Fibroblast of upper back skin (primary cell): ENCODE data around the gene SORD.
"Not testable (repeated sequence)": the region's sequence is repeated elsewhere in the genome, so short reads cannot be mapped to it uniquely, and the experiment has no call there.

Experiments used
- DNase-seq: peaks from one replicate; pipeline ENCODE4 v3.0.0-alpha.2; 2013

SORD gene

DNA sequence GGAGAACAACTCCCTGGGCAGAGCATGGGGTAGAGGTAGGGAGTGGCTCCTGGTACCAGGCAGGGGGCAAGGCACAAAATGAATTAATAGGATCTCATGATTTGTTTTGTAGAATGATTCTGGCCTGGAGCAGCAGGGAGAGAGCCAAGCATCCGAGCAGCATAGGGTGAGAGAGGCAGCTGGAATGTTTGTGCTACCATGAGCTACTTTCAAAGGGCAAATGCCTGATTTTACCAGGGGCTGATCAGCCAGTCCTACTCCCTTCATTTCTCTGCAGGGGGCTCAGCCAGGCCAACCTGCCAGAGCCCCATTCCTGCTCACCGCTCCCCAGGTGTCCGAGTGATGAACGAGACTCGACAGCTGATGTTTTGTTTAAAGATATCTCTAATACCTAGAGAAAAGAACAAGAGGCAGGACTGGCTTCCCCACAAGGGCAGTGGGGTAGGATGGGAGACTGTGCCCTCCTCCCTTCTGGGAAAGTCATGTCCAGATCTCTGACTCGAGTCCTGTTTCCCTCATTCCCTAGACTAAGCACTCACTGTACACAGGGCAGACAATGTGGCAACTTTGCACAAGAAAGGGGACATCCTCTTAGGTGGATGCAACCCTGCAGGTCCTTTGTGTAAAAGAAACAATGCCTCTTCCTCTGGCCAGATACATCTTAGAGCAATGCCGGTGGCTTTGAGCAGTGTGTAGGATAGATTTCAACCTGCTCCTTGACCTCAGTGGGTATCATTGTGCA, 78.1 kb downstream of the SORD start:
- DNase-seq, result no peak

DNA sequence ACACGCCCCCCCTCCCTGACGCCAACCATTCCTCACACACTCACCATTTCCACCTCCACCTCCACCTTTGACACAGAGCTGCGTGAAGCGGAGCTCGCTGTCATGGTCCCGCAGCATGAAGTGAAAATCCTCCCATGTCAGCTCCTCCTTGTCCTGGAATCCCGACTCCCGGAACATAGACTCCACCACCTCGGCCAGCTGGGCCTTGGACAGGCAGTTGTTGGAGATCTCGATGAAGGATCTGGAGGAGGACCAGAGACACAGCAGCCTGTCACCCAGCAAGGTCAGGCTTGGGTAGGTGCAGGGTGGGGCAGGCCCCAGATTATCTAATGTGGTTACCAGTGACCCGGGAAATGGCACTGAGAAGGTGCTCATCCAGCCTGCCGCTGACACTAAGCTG, 78.8 kb downstream of the SORD start:
- DNase-seq, result no peak

DNA sequence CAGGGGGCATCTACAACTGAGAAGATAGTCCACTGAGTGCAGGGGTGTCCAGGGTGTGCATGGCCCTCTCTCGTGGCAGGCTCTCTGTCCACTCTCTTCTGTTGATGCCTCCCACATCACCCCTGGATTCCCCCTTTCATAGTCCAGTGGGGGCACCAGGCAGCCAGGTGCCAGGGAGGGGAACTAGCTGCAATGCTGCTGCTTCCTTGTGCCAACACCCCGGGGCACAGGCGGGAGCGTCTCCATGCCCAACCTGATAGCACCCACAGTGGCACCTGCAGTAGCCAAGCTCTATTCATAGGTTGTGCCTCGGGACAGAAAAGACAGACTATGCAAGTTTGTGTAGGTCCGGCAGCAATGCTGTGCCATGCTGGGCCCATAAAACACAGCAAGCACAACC, 79.2 kb downstream of the SORD start:
- DNase-seq, result no peak

DNA sequence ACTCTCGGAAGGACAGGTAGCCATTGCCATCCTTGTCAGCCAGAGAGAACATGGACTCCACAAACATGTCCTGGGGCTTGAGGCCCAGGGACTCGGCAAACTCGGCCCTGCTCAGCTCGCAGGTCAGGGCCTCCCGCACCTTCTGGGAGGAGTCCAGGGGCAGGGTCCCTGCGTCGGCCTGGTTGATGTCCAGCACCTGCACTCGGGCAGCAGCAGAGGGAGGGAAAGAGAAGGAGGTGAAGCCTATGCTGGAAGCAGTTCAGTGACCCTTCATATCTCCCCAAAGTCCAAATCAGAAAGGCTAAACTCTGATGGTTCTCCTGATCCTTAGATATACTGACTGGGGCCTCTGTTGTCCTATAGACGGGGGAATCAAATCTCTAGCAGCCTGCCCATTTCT, 81.2 kb downstream of the SORD start:
- DNase-seq, result not testable (repeated sequence)

DNA sequence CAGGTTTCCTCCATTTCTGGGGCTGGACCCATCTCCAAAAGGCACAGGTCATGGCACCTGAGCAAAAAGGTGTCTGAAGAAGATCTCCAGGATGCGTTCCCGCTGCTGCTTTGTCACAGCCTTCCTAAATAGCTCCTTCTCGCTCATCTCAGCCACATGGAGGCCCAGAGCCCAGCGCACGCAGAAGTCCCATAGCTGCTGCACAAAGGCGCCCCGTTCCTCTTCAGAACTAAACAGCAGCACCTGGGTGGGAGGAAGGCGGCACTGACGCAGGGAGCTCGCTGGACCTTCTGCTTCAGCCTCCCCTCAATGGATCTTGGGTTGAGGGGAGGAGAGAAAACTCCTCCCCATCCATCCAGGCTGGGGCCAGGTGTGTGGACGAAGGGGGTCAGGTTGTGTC, 82.6 kb downstream of the SORD start:
- no peak for DNase-seq

DNA sequence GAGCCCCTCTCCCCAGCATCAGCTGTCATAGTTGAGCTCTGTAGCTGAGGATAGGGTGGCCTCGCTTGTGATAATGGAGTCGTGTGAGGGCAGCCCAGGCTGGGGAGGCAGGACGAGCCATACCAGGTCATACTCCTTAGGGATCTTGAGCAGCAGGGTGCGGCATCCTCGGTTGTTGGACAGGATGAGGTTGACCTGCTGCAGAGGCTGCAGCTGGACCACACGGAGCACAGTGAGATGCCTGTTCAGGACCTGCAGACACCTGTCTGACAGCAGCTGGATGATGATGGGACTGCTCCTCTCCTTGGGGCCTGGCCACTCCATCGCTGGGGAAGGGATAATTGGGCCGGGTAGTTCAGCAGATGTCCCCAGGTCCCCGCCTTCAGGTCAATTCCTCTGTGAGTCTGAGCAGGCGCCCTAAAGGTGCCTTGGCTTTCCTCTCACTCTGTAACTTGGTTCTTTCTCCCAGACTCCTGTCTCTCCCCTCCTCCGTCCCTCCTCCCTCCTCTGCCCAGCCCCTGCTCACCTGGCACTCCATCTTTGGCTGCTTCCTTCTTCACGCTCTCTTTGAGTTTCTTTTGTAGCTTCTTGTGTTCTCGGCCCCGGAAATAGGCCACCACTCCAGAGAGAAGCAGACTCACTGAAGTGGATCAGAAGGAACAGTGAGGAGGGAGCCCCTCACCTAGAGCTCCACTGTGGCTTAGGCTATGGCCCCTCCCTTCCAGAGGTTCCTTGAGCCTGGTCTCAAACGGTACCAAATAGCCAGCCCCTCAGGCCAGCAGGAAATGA, 83.2 kb downstream of the SORD start:
- DNase-seq, result no peak

DNA sequence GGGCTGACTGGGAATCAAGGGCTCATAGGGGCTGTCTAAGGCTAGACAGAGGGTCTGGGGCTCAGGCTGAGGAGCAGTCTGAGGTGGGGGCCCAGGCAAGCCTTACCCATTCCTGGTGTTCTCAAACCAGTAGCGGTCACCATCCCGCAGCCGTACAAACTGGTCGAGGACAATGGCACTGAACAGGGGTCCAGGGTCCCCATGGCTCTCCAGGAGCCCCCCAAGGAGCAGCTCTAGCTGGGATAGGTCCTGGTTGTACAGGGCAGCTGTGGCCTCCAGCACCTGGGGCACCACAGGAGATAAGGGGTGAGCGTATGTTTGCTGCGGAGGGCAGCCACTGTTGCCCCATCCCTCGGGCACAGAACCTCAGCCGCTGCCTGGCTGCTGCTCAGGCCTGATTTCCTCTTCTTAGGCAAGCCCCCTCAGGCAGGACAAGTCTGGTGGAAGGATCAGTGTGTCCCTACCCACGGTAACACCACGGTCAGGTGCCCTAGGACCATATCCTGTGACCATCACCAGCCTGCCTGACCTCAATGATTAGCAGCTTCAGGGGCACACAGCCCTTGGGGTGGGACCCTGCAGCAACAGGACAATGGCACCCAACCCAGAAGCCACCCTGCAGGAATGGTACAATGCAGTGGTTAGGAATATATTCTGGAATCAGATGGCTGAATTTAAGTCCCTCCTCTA, 85.1 kb downstream of the SORD start:
- no peak for DNase-seq

DNA sequence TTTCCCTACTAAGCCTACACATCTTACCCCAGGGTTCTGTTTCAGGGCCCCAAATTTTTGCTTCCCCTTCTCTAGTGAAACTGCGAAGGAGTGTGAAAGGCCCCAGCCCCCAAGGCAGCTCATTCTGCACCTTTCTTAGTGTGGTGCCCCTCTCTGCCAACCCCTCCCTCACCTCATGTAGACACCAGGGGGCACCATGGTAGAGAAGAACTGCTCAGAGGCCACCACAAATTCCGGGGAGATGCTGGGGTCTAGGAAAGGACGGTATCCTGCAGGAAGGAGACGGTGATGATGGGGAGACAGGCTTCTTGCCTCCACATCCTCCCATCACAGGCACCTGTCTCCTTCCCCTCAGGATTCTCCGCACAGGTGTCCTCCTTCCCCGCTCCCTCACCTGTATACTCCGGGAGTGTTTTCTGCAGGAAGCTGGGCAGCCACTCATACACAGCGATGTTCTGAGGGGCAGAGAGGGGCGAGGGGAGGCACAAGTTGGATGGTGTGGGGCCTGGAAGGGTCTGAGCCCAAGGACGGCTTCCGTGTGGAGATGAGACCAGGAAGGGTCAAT, 87.3 kb downstream of the SORD start:
- DNase-seq, result no peak

DNA sequence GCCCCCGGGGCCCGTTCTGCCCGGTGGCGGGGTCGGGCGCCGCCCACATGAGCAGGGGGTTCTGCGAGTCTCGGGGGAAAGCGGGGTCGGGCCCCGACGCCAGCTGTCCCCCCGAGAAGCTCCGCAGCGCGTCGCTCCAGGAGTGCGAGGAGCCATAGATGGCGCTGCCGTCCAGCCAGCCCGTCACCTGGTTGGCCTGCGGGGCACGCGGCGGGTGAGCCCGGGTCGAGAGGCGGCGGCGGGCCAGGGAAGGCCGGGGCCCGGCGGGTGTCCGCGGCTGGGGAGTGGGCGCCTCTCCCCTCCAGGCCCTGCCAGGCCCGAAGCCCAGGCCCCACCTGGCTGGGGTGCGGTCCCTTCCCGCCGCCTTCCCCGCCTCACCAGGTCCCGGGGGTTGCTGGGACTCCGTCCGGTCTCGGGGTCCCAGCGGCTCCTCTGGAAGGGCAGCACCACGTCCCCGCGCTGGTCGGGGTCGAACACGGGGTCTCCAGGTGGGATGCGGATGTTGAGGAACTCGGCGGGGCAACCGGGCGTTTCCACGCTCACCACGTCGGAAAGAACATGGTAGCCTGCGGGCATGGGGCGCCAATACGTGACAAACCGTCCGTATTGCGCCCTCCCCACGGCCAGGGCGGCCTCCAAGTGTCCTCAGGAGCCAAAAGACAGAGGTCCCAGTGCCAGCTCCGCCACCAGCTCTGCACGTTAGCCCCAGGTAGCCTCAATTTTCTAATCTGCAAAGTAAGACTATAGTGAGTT, 88.6 kb downstream of the SORD start:
- no peak for DNase-seq

DNA sequence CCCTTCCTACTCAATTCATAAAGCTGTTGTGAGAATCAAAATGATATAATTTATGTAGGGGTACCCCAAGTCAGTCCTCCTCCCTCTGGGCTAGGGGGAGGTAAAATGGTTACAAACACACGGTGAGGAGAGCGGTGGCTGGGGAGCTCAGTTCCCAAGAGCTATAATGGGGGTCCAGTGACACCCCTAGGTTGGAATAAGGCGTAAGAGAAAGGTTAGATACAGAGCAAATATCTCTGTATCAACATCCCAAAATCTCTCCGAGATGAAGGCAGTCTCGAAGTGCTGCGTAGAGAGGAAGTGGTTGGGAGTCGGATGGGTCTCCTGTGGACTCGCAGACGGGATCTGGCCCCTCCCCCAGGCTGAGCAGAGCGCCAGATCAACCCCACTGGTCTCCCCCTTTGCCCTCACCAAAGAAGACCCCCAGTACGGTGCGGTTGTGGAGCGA, 89.2 kb downstream of the SORD start:
- no peak for DNase-seq

DNA sequence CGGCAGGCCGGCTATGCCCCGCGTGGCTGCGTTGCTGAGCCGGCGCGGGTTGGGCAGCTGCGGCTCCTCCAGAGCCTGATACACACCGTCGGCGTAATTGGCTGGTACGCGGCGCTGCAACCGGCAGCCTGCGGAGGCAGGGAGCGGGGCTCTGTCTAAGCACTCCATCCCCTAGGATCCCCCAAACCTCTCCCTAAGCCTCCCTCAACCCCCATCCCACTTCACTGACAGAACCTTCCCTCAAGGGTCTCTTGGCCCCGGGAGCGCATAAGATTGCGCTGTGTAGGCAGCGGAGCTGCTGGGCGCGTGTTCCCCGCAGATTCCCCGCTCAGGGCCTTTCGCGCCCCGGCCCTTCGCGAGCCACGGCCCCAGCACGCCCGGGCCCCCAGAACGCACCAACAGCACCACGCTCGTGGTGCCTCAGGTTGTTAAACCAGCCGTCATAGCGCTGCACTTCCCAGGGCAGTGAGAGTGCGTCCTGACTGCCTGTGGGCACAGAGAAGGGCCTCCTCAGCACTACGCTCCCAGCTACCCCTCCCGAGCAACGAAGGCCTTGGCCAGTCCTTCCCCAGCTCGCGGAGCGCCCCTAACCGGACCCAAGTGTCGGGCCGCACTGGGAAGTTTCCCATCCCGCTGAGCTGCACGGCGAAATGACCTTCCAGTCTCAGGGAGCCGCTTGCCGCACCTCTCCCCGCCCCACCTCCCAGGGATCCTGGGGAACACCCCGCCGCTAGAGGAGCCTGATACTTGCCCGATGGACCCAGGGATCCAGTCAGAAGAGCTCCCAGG, 89.8 kb downstream of the SORD start:
- no peak for DNase-seq

DNA sequence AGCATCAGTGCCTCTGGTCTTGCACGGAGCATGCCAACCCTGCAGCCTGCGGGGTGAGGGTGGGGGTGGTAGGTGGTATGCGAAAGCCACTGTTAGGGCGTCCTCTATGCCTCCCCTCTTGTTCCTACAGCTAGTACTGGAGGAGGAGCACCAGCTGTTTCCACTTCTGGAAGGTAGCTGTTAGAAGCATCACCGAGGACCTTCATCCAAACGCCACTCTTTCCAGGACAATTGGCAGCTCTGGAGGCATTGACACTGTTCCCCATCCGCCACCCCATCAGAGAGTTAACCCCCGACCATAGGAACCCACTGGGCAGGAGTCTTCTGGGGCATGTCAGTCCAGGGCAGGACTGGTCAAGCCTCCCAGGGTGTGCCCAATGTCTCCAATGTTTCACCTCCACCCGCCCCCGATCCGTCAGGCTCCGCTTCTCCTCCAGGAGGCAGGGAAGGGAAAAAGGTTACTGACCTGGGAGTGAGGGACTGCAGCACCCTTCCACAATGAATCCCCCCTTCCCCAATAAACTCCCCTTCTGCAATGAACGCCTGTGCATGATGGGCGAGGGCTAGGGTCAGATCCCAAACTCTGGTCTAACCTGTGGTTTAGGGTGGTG, 90.5 kb downstream of the SORD start:
- no peak for DNase-seq

DNA sequence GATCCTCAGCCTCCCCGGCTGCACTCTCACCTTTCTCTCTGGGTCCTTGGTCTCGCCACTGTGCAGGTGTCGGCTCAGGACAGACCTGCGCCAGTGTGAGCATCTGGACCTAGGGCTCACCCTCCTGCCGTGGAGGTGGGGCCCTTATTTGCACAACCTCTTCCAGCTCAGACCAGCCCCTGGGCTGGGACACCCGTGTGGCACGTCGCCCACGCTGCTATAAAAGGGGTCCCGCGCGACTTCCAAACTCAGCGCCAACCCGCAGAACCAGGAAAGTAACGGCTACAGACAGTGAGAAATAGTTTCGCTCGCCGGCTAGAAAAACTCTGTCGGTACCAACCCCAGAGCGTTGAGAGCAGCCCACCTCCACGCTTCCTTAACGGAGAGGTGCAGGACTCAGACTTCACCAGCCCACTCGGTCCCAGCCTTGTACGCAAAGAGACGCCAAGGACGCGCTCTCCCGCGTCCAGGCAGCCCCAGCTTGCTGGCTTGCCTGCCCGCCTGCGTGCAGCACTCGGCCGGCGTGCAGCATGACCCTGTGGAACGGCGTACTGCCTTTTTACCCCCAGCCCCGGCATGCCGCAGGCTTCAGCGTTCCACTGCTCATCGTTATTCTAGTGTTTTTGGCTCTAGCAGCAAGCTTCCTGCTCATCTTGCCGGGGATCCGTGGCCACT, 91.2 kb downstream of the SORD start, which contains the start of the genes DUOX2 and DUOXA2:
Gene DUOX2, minus strand, starts transcription at position 97 of the 675 bp plus-strand sequence. CDS start 761 bp downstream, outside the sequence.
Gene DUOXA2, plus strand, starts transcription at position 251 of the 675 bp plus-strand sequence. Its CDS starts 280 bp downstream, at position 531.
- DNase-seq, result no peak

DNA sequence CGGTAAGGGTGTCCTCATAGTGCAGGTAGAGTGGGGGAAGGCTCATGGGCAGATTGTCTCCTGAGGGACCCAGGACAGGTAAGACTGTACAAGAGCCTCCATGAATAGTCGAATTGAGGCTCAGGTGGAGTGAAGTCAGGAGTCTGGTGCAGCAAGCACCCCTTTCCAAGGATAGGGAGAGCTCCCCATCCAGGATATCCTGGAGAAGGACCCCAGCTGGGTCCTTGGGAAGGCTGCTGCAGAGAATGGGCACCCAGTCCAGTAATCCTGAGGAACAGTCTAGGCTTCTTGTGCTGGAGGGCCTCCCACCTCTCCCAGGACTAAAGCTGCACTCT, 91.7 kb downstream of the SORD start:
- DNase-seq, result no peak

DNA sequence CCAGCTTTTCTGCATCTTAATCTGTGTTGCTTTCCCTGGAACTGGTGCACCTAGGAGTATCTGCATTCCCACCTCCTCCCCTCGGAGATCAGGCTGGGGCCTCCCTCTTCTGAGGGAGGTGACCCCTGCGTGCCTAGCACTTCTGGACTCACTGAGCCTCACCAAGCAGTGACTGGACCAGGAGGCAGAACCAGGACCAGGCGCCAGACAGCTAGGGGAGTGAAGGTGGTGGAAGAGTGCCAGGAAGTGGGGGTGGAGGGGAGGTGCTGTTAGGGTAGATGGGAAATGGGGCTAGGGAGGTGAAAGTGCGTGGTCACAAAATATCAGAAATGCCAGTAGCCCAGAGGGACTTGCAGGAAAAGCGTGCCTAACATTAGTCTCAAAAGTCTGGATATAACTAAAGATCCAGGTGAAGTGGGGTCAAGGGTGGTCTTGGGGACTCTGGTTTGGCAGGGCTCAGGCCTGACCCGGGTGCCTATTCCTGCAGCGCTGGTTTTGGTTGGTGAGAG, 92.4 kb downstream of the SORD start:
- DNase-seq, result no peak

DNA sequence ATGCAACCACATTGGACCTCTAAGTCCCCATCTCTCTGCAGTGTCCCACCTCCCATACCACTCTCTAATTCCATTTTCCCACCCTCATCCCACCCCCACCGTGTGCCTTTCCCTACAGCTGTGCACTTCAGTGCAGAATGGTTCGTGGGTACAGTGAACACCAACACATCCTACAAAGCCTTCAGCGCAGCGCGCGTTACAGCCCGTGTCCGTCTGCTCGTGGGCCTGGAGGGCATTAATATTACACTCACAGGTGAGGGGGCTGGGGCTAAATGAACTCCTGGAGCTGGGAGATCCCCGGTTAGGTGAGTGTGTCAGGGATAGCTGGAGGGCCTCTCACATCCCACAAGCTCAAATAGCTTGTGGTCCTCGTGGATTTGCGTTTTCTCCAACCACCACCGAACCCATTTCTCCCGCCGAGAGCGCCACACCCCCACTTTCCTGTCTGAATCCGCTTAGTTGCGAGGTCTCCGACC, 93.0 kb downstream of the SORD start:
- no peak for DNase-seq

DNA sequence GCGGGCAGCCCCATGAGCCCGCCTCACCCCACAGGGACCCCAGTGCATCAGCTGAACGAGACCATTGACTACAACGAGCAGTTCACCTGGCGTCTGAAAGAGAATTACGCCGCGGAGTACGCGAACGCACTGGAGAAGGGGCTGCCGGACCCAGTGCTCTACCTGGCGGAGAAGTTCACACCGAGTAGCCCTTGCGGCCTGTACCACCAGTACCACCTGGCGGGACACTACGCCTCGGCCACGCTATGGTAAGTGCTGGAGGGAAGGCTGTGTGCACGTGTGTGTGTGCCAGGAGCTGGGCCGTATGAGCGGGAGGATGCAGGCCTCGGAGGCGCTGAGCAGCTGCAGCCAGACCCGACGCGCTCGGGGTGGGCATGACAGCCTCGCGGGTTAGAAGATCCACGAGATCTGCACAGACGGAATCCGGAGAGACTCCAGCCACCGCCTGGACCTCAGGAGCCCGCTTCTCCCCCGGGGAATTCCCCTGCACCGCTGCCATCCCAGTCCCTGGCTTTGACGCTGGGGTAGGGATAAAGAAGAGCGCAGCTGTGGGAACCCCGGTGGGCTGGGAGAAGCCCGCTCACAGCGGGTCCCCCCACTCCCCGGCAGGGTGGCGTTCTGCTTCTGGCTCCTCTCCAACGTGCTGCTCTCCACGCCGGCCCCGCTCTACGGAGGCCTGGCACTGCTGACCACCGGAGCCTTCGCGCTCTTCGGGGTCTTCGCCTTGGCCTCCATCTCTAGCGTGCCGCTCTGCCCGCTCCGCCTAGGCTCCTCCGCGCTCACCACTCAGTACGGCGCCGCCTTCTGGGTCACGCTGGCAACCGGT, 93.7 kb downstream of the SORD start:
- DNase-seq, result no peak

DNA sequence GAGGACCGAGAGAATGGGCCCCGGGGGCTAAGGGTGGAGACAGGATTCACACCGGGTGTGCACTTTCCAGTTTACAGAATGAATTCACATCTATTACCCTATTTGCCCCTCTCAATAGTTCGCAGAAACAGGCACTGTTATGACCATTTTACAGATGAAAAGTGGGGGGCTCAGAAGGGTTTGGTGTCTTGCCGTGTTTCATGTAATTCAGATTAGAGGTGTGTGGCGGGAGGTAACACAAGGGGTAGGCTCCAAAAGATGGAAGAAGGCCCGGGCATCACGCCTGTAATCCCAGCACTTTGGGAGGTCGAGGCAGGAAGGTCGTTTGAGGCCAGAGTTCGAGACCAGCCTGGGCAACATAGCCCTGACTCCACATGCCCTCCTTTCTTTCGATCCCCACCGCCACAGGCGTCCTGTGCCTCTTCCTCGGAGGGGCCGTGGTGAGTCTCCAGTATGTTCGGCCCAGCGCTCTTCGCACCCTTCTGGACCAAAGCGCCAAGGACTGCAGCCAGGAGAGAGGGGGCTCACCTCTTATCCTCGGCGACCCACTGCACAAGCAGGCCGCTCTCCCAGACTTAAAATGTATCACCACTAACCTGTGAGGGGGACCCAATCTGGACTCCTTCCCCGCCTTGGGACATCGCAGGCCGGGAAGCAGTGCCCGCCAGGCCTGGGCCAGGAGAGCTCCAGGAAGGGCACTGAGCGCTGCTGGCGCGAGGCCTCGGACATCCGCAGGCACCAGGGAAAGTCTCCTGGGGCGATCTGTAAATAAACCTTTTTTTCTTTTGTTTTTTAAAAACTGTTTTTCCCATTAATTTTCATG, 94.5 kb downstream of the SORD start:
- DNase-seq, result no peak
